GM12878 (cell line): ENCODE data around the gene BBS4. TPM values are rescaled to one million over a fixed set of nuclear protein-coding genes. Genes with fewer than 3 reads are reported as not detected.
A peak's percentile ranks its signal among the peaks of the same experiment; 100 is the strongest.

Source experiments
- ATAC-seq: fragments of 200-7000 bp; cut with Tn5 transposase; 3 replicates; pipeline ENCODE4 v1.9.1; 2020; ENCODE audit warnings: mild to moderate bottlenecking, moderate library complexity
- BruUV-seq: library from RNA; stranded (reverse); fragments of 400-500 nt; replicated peaks from 2 replicates; lab custom pipeline; 2021; lab: Mats Ljungman, UMichigan
- CTCF ChIA-PET: fragments of 300-600 bp; sonication (Branson Sonifier 250); formaldehyde crosslinking; extraction: SDS; loops from one replicate; lab custom pipeline; 2021; ENCODE audit warnings: inconsistent platforms; lab: Yijun Ruan, JAX
- POLR2A ChIA-PET: fragments of 350-600 bp; formaldehyde crosslinking; extraction: SDS; loops from one replicate; lab custom pipeline; 2021; ENCODE audit warnings: inconsistent platforms; lab: Charles Lee
- RAD21 ChIA-PET: fragments of 300-600 bp; sonication (Branson Sonifier 250); formaldehyde crosslinking; loops from one replicate; lab custom pipeline; 2023; ENCODE audit warnings: antibody characterized with exemption; ENCODE audit not compliant: unreplicated experiment; lab: Charles Lee
- SMC1A ChIA-PET: fragments of 300-600 bp; sonication (Branson Sonifier 250); formaldehyde crosslinking; loops from one replicate; lab custom pipeline; 2023; ENCODE audit not compliant: unreplicated experiment, uncharacterized antibody; lab: Charles Lee
- DNase-seq: peaks from one replicate; pipeline ENCODE4 v3.0.0-alpha.2; 2011; ENCODE audit warnings: low read depth, low spot score
- FAIRE-seq: peaks from 3 replicates; lab custom pipeline; 2011; peaks lifted over from hg19 to GRCh38; lab: Jason Lieb, UNC
- H2AFZ ChIP-seq: 2 replicates; pipeline ENCODE4 v1.6.0; 2011; ENCODE audit warnings: low read depth, low read length, control low read depth; ENCODE audit not compliant: control insufficient read depth
- H3K27ac ChIP-seq: 2 replicates; pipeline ENCODE4 v1.5.1; 2011; ENCODE audit warnings: control low read depth; ENCODE audit not compliant: control insufficient read depth, insufficient read depth
- H3K27me3 ChIP-seq, 2 experiments: replicated peaks in 1 of 2; 2 replicates each; pipeline versions ENCODE4 v1.6.0 to v1.6.1; 2011; ENCODE audit warnings: low read length in 1 of 2; ENCODE audit not compliant: control insufficient read depth in 2 of 2, insufficient read depth in 2 of 2
- H3K36me3 ChIP-seq, 2 experiments: 2 replicates each; pipeline ENCODE4 v1.5.1; 2011; ENCODE audit warnings: low read length in 1 of 2; ENCODE audit not compliant: control insufficient read depth in 2 of 2, insufficient read depth in 2 of 2
- H3K4me1 ChIP-seq: 2 replicates; pipeline ENCODE4 v1.6.1; 2011; ENCODE audit warnings: mild to moderate bottlenecking, low read length, moderate library complexity, mixed read lengths; ENCODE audit not compliant: control insufficient read depth, insufficient read depth
- H3K4me2 ChIP-seq: 2 replicates; pipeline ENCODE4 v1.6.0; 2011; ENCODE audit warnings: control low read depth; ENCODE audit not compliant: control insufficient read depth, insufficient read depth
- H3K4me3 ChIP-seq: fragments of 200-600 bp; sonication (generic); 2 replicates; pipeline ENCODE4 v1.5.1; 2016
- H3K79me2 ChIP-seq: 2 replicates; pipeline ENCODE4 v1.6.0; 2011; ENCODE audit warnings: low read length; ENCODE audit not compliant: control insufficient read depth, insufficient read depth
- H3K9ac ChIP-seq: 2 replicates; pipeline ENCODE4 v1.8.0; 2011; ENCODE audit warnings: low read length, control low read depth, mixed read lengths; ENCODE audit not compliant: control insufficient read depth, insufficient read depth
- H3K9me3 ChIP-seq: replicated peaks from 3 replicates; pipeline ENCODE4 v1.5.1; 2011; ENCODE audit warnings: mild to moderate bottlenecking, low read length; ENCODE audit not compliant: control insufficient read depth, insufficient read depth
- H4K20me1 ChIP-seq: 2 replicates; pipeline ENCODE4 v1.6.0; 2011; ENCODE audit not compliant: control insufficient read depth, insufficient read depth
- E4F1 ChIP-seq: fragments of 450-650 bp; IDR thresholded peaks from 2 replicates; pipeline ENCODE4 v1.6.1; 2018; ENCODE audit warnings: borderline replicate concordance, mild to moderate bottlenecking; ENCODE audit not compliant: partially characterized antibody
- WGBS: methylation state at CpG from one replicate; pipeline ENCODE4 v1.1.6; 2016; ENCODE audit warnings: low lambda C conversion rate; ENCODE audit not compliant: insufficient replicate concordance, insufficient coverage; ENCODE audit errors: missing lambda C conversion rate; 5-methylcytosine and 5-hydroxymethylcytosine counted together
- in situ Hi-C: fragments of 300-500 bp; cut with MboI; formaldehyde crosslinking; loops from 9 replicates; pipeline ENCODE4 v1.14.3; 2018; ENCODE audit warnings: mixed read lengths
- intact Hi-C: fragments of 100-400 bp; cut with micrococcal nuclease; formaldehyde crosslinking; loops from one replicate; pipeline ENCODE4 v1.14.2; 2022; ENCODE audit not compliant: unreplicated experiment
- polyA plus RNA-seq, 11 experiments: library from polyadenylated mRNA; depleted of rRNA in 4 of 11; unstranded in 6 of 11; stranded (reverse) in 5 of 11; fragments of >200 nt; fragmentation: Nextera tagmentation in 4 of 11; fragmentation: Illumina TruSeq in 1 of 11; extraction: Ambion mirVana in 4 of 11; extraction: Trizol in 1 of 11; gene quantifications; 1 replicate in 1 of 11; 2 replicates in 10 of 11; pipeline versions ENCODE4 v1.2.1 to v1.2.3, GENCODE V29; 2011 to 2016; ENCODE audit warnings: inconsistent platforms in 2 of 11, missing spikeins in 2 of 11, low read depth in 1 of 11
- total RNA-seq, 4 experiments: library from RNA; depleted of rRNA in 3 of 4; stranded (reverse); fragments of >200 nt in 3 of 4; fragmentation: Illumina TruSeq in 1 of 4; extraction: Trizol in 1 of 4; gene quantifications; 2 replicates each; pipeline versions ENCODE4 v1.2.1 to v1.2.3, GENCODE V29; 2013 to 2021

Gene BBS4
- total and polyA plus RNA-seq, 10 of the 15 experiments (the other 5 are each of a cell fraction or from before 2014, with no cell fraction given), result 7.2 to 22.1 (median 9.9) TPM

GRCh38 chr15:72781631-72782030 is 95.6 kb downstream of the BBS4 start:
- DNase-seq (no peak), FAIRE-seq (peak; percentile 75), ATAC-seq (no peak)
- RAD21 ChIA-PET, result interaction anchor here (1.8 to 2.1 kb wide), 2 partner anchors 42 to 60 kb away, joined by 8 to 10 read pairs; no protein-coding TSS in a partner anchor
- TF ChIP-seq E4F1, result no peak
- BruUV-seq, result no TSS peak
- POLR2A ChIA-PET, result interaction anchor here (0.6 to 1.2 kb wide), 2 partner anchors 41 to 162 kb away, joined by 3 to 7 read pairs; no protein-coding TSS in a partner anchor
- H3K9me3 ChIP-seq, result no peaks in the 10 kb centered on the region
- H4K20me1 ChIP-seq, result peaks cover 3% of the 10 kb centered on the region; the same call in 1 of the 2 replicates
- H3K4me1 ChIP-seq, result peaks cover 27% of the 10 kb centered on the region
- H3K4me2 ChIP-seq, result peak overlapping the region; percentile 94
- WGBS, result 91% methylated on average over 6 of the region's 6 CpGs
- H3K79me2 ChIP-seq, result peaks cover 67% of the 10 kb centered on the region
- H2AFZ ChIP-seq, result no peak overlapping the region
- SMC1A ChIA-PET, result interaction anchor here (1.2 to 3.2 kb wide), 5 partner anchors 14 to 95 kb away, joined by 3 to 14 read pairs (median 4); partner anchors contain the start of genes BBS4 and HIGD2B
- intact Hi-C loops (loop anchor here (2.0 to 10.0 kb wide), 3 partner anchors 39 to 463 kb away; partner anchors contain the start of genes BBS4 and HIGD2B), in situ Hi-C loops (loop anchor here (10.0 kb wide), 1 partner anchor 853 kb away; the partner anchor contains the start of gene NPTN)
- H3K27ac ChIP-seq, result no peak overlapping the region
- peak overlapping the region; percentile 77 for H3K4me3 ChIP-seq
- 0 out of 4 replicates have a peak, but pooled peaks cover 0 to 5% of the 10 kb centered on the region in 2 experiments for H3K36me3 ChIP-seq
- no peak overlapping the region for H3K9ac ChIP-seq
- CTCF ChIA-PET, result interaction anchor here (1.0 to 2.1 kb wide), 4 partner anchors 8 to 60 kb away, joined by 4 to 9 read pairs (median 6); no protein-coding TSS in a partner anchor
- H3K27me3 ChIP-seq, result no peaks in the 10 kb centered on the region
